Muscle of leg (tissue), 11 donors: ENCODE data around the gene SOCS7. TPM values are rescaled to one million over a fixed set of nuclear protein-coding genes. Genes with fewer than 3 reads are reported as not detected.

Source experiments
- DNase-seq: peaks from one replicate; pipeline ENCODE4 v3.0.0; 2013
- H3K27ac ChIP-seq: one replicate; pipeline ENCODE4 v1.5.1; 2013; ENCODE audit warnings: mild to moderate bottlenecking, low read length, control low read depth
- H3K27me3 ChIP-seq: one replicate; pipeline ENCODE4 v1.6.1; 2013; ENCODE audit warnings: low read length; ENCODE audit not compliant: control insufficient read depth, insufficient read depth
- H3K36me3 ChIP-seq: one replicate; pipeline ENCODE4 v1.6.1; 2013; ENCODE audit warnings: low read length; ENCODE audit not compliant: control insufficient read depth, insufficient read depth
- H3K4me1 ChIP-seq: one replicate; pipeline ENCODE4 v1.6.1; 2013; ENCODE audit warnings: low read length; ENCODE audit not compliant: control insufficient read depth, insufficient read depth
- H3K4me3 ChIP-seq: one replicate; pipeline ENCODE4 v1.5.1; 2013; ENCODE audit warnings: low read length, control low read depth
- H3K9me3 ChIP-seq: replicated peaks from 2 replicates; pipeline ENCODE4 v1.6.1; 2013; ENCODE audit warnings: low read depth, low read length; ENCODE audit not compliant: control insufficient read depth
- WGBS: methylation state at CpG from one replicate; pipeline ENCODE4 v1.1.5; 2013; ENCODE audit warnings: missing lambda C conversion rate; ENCODE audit not compliant: insufficient coverage; 5-methylcytosine and 5-hydroxymethylcytosine counted together
- polyA plus RNA-seq, 8 donors: library from polyadenylated mRNA; unstranded; fragments of 120-200 nt; gene quantifications; one replicate each; pipeline versions ENCODE4 v1.2.1 to v1.2.3, GENCODE V29; 2013; ENCODE audit warnings: inconsistent platforms in 1 of 8, low replicate concordance in 1 of 8; ENCODE audit not compliant: insufficient read length in 8 of 8, insufficient read depth in 1 of 8
- total RNA-seq: library from RNA; stranded (reverse); fragments of 120-200 nt; gene quantifications from one replicate; pipeline ENCODE4 v1.2.4, GENCODE V29; 2013

SOCS7 gene
- total and polyA plus RNA-seq, 9 donors = 12.4 to 18.6 (median 16.0) TPM

- no peaks in the 10 kb centered on the region for H3K9me3 ChIP-seq
- H3K4me3 ChIP-seq = no peak overlapping the region
- H3K27me3 ChIP-seq = peaks cover 28% of the 10 kb centered on the region
- no peak overlapping the region for H3K27ac ChIP-seq
- H3K36me3 ChIP-seq = no peaks in the 10 kb centered on the region
- WGBS = 86% methylated on average over 2 of the region's 7 CpGs
- peak; percentile 20 for DNase-seq
- H3K4me1 ChIP-seq = peaks cover 75% of the 10 kb centered on the region
These were observed 66.5 kb downstream of the SOCS7 start for GRCh38 chr17:38418062-38418692.

- DNase-seq = peak; percentile 27
- peak overlapping the region; percentile 37 for H3K4me3 ChIP-seq
- H3K27me3 ChIP-seq = peaks cover 28% of the 10 kb centered on the region
- no peak overlapping the region for H3K27ac ChIP-seq
- H3K9me3 ChIP-seq = no peaks in the 10 kb centered on the region
- WGBS = 2% methylated on average over 41 of the region's 78 CpGs
- H3K4me1 ChIP-seq = peaks cover 79% of the 10 kb centered on the region
- no peaks in the 10 kb centered on the region for H3K36me3 ChIP-seq
These were observed 67.3 kb downstream of the SOCS7 start for GRCh38 chr17:38418693-38419507.

GRCh38 chr17:38419508-38419981 lies 67.9 kb downstream of the SOCS7 start:
- 0% methylated on average over 1 of the region's 10 CpGs for WGBS
- Histone ChIP-seq H3K4me3 (peak overlapping the region; percentile 27), H3K27me3 (peaks cover 28% of the 10 kb centered on the region), H3K9me3 (no peaks in the 10 kb centered on the region), H3K4me1 (peaks cover 84% of the 10 kb centered on the region), H3K27ac (peak overlapping the region; percentile 45), H3K36me3 (no peaks in the 10 kb centered on the region)
- DNase-seq = peak; percentile 36

GRCh38 chr17:38420518-38420917 lies 68.9 kb downstream of the SOCS7 start:
- Histone ChIP-seq H3K27me3 (peaks cover 28% of the 10 kb centered on the region), H3K9me3 (no peaks in the 10 kb centered on the region), H3K27ac (peak overlapping the region; percentile 86), H3K4me1 (peaks cover 83% of the 10 kb centered on the region), H3K4me3 (no peak overlapping the region), H3K36me3 (no peaks in the 10 kb centered on the region)
- peak; percentile 36 for DNase-seq
- WGBS = 66% methylated on average over 5 of the region's 6 CpGs

- H3K27ac ChIP-seq = peak overlapping the region; percentile 86
- peaks cover 83% of the 10 kb centered on the region for H3K4me1 ChIP-seq
These were observed 69.7 kb downstream of the SOCS7 start for GRCh38 chr17:38421171-38421841.

GRCh38 chr17:38421871-38422827 lies 70.5 kb downstream of the SOCS7 start:
- WGBS = 28% methylated on average over 6 of the region's 17 CpGs
- H3K4me1 ChIP-seq = peaks cover 86% of the 10 kb centered on the region
- H3K4me3 ChIP-seq = no peak overlapping the region
- H3K27ac ChIP-seq = peak overlapping the region; percentile 86
- peak; percentile 76 for DNase-seq
- H3K9me3 ChIP-seq = no peaks in the 10 kb centered on the region
- H3K27me3 ChIP-seq = peaks cover 28% of the 10 kb centered on the region
- no peaks in the 10 kb centered on the region for H3K36me3 ChIP-seq

More at GRCh38 chr17:38421171-38421841, 69.7 kb downstream of the SOCS7 start:
- Histone ChIP-seq H3K36me3 (no peaks in the 10 kb centered on the region), H3K9me3 (no peaks in the 10 kb centered on the region), H3K4me3 (no peak overlapping the region), H3K27me3 (peaks cover 28% of the 10 kb centered on the region)
- peak; percentile 80 for DNase-seq
- 4% methylated on average over 5 of the region's 14 CpGs for WGBS

- Histone ChIP-seq H3K4me1 (peaks cover 82% of the 10 kb centered on the region), H3K27ac (peak overlapping the region; percentile 77)
These were observed 72.8 kb downstream of the SOCS7 start for GRCh38 chr17:38424297-38424972.

GRCh38 chr17:38425031-38425430 lies 73.4 kb downstream of the SOCS7 start:
- Histone ChIP-seq H3K27ac (peak overlapping the region; percentile 77), H3K36me3 (no peaks in the 10 kb centered on the region), H3K4me3 (no peak overlapping the region), H3K27me3 (peaks cover 5% of the 10 kb centered on the region), H3K9me3 (no peaks in the 10 kb centered on the region), H3K4me1 (peaks cover 81% of the 10 kb centered on the region)
- WGBS = 67% methylated on average over 11 of the region's 13 CpGs
- no peak for DNase-seq

More at GRCh38 chr17:38424297-38424972, 72.8 kb downstream of the SOCS7 start:
- H3K27me3 ChIP-seq = peaks cover 11% of the 10 kb centered on the region
- no peak overlapping the region for H3K4me3 ChIP-seq
- DNase-seq = no peak
- no peaks in the 10 kb centered on the region for H3K9me3 ChIP-seq
- no peaks in the 10 kb centered on the region for H3K36me3 ChIP-seq
- WGBS = 72% methylated on average over 4 of the region's 6 CpGs

- WGBS = 54% methylated on average over 4 of the region's 9 CpGs
- peak overlapping the region; percentile 77 for H3K27ac ChIP-seq
- H3K9me3 ChIP-seq = no peaks in the 10 kb centered on the region
- no peaks in the 10 kb centered on the region for H3K36me3 ChIP-seq
- peaks cover 2% of the 10 kb centered on the region for H3K27me3 ChIP-seq
- no peak overlapping the region for H3K4me3 ChIP-seq
- no peak for DNase-seq
- peaks cover 77% of the 10 kb centered on the region for H3K4me1 ChIP-seq
These were observed 74.1 kb downstream of the SOCS7 start for GRCh38 chr17:38425744-38426143.
